Effector memory CD8-positive, alpha-beta T cell (primary cell): ENCODE data around the gene OTOGL.

Source experiments
- ATAC-seq: fragments of 150-1000 bp; cut with Tn5 transposase; replicated peaks from 2 replicates; pipeline ENCODE4 v1.10.0; 2021; ENCODE audit warnings: mild to moderate bottlenecking, moderate library complexity
- DNase-seq, 3 experiments: peaks; one replicate each; pipeline ENCODE4 v3.0.0; 2021
- H3K27ac Mint-ChIP-seq, 2 donors: one replicate each; pipeline ENCODE4 v1.8.0; 2022; ENCODE audit warnings: mild to moderate bottlenecking in 2 of 2, mixed read lengths in 2 of 2, moderate library complexity in 2 of 2
- H3K27me3 Mint-ChIP-seq, 2 donors: one replicate each; pipeline ENCODE4 v1.8.0; 2022; ENCODE audit warnings: mixed read lengths in 2 of 2
- H3K36me3 Mint-ChIP-seq: one replicate; pipeline ENCODE4 v1.8.0; 2022; ENCODE audit warnings: mild to moderate bottlenecking, moderate library complexity, mixed read lengths; ENCODE audit not compliant: insufficient read depth
- H3K4me1 Mint-ChIP-seq, 2 donors: one replicate each; pipeline ENCODE4 v1.8.0; 2022; ENCODE audit warnings: low read depth in 2 of 2, mixed read lengths in 2 of 2
- H3K4me3 Mint-ChIP-seq, 2 donors: one replicate each; pipeline ENCODE4 v1.8.0; 2022; ENCODE audit warnings: mild to moderate bottlenecking in 2 of 2, mixed read lengths in 2 of 2, moderate library complexity in 2 of 2
- H3K9me3 Mint-ChIP-seq, 2 donors: one replicate each; pipeline ENCODE4 v1.8.0; 2022; ENCODE audit warnings: mixed read lengths in 2 of 2

The OTOGL gene

GRCh38 chr12:80413462-80413861, 314.1 kb downstream of the OTOGL start:
- H3K27ac Mint-ChIP-seq, result no peak overlapping the region
- H3K4me1 Mint-ChIP-seq, result no peaks in the 10 kb centered on the region
- no peak for ATAC-seq
- H3K36me3 Mint-ChIP-seq, result no peaks in the 10 kb centered on the region
- DNase-seq, result no peak
- peaks cover 4 to 8% of the 10 kb centered on the region in 2 donors for H3K9me3 Mint-ChIP-seq
- no peak overlapping the region for H3K4me3 Mint-ChIP-seq
- no peaks in the 10 kb centered on the region for H3K27me3 Mint-ChIP-seq

- H3K4me3 Mint-ChIP-seq, result no peak overlapping the region
- ATAC-seq, result no peak
- H3K36me3 Mint-ChIP-seq, result no peaks in the 10 kb centered on the region
- DNase-seq, result no peak
- no peak overlapping the region for H3K27ac Mint-ChIP-seq
- no peaks in the 10 kb centered on the region for H3K27me3 Mint-ChIP-seq
- peaks cover 2 to 8% of the 10 kb centered on the region in 2 donors for H3K9me3 Mint-ChIP-seq
- no peaks in the 10 kb centered on the region for H3K4me1 Mint-ChIP-seq
These were observed 316.1 kb downstream of the OTOGL start for GRCh38 chr12:80415466-80415865.

- H3K4me1 Mint-ChIP-seq, result no peaks in the 10 kb centered on the region
- no peaks in the 10 kb centered on the region for H3K36me3 Mint-ChIP-seq
- H3K27me3 Mint-ChIP-seq, result no peaks in the 10 kb centered on the region
- H3K27ac Mint-ChIP-seq, result no peak overlapping the region
- no peak overlapping the region for H3K4me3 Mint-ChIP-seq
- H3K9me3 Mint-ChIP-seq, result peaks cover 0 to 3% of the 10 kb centered on the region in 2 donors
- ATAC-seq, result no peak
- no peak for DNase-seq
These were observed 320.3 kb downstream of the OTOGL start for GRCh38 chr12:80419644-80420043.

DNA sequence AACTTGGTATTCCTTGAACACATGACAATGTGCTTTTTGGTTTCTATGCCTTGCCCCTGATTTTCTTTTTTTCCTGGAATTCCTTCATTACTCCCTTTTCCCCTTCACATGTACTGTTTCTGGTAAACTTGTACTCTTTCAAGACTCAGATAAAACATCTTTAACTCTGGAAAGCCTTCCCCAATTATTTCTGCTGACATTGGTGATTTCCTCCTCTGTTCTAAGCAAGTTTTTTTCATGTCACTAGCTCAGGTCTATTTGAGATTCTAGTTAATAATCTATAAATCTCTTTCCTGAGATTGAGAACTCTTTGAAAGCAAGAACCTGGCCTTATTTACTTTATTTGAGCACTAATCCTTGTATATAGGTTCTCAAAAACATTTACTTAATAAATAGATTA, 320.7 kb downstream of the OTOGL start:
- no peak for DNase-seq
- Mint-ChIP-seq H3K4me1 (no peaks in the 10 kb centered on the region), H3K4me3 (no peak overlapping the region), H3K36me3 (no peaks in the 10 kb centered on the region), H3K27ac (no peak overlapping the region), H3K27me3 (no peaks in the 10 kb centered on the region), H3K9me3 (peaks cover 0 to 3% of the 10 kb centered on the region in 2 donors)
- ATAC-seq, result no peak

GRCh38 chr12:80422550-80422949, 323.2 kb downstream of the OTOGL start:
- H3K27ac Mint-ChIP-seq, result no peak overlapping the region
- ATAC-seq (no peak), DNase-seq (no peak)
- H3K4me3 Mint-ChIP-seq, result no peak overlapping the region
- peaks cover 0 to 2% of the 10 kb centered on the region in 2 donors for H3K9me3 Mint-ChIP-seq
- H3K36me3 Mint-ChIP-seq, result no peaks in the 10 kb centered on the region
- no peaks in the 10 kb centered on the region for H3K4me1 Mint-ChIP-seq
- H3K27me3 Mint-ChIP-seq, result no peaks in the 10 kb centered on the region
